Parietal lobe (tissue), 2 donors: ENCODE measurements around the gene MSANTD4. TPM values are rescaled to one million over a fixed set of nuclear protein-coding genes. Genes with fewer than 3 reads are reported as not detected.

Experiments
- small RNA-seq: library from RNA; depleted of rRNA; stranded (forward); fragments of <200 nt; gene quantifications from one replicate; pipeline ENCODE3, GENCODE V24; 2014; ENCODE audit warnings: low replicate concordance
- total RNA-seq: library from RNA; depleted of rRNA; stranded (reverse); fragments of >200 nt; gene quantifications from one replicate; pipeline ENCODE4 v1.2.3, GENCODE V29; 2014

MSANTD4 gene
- total RNA-seq: 68.9 TPM

DNA sequence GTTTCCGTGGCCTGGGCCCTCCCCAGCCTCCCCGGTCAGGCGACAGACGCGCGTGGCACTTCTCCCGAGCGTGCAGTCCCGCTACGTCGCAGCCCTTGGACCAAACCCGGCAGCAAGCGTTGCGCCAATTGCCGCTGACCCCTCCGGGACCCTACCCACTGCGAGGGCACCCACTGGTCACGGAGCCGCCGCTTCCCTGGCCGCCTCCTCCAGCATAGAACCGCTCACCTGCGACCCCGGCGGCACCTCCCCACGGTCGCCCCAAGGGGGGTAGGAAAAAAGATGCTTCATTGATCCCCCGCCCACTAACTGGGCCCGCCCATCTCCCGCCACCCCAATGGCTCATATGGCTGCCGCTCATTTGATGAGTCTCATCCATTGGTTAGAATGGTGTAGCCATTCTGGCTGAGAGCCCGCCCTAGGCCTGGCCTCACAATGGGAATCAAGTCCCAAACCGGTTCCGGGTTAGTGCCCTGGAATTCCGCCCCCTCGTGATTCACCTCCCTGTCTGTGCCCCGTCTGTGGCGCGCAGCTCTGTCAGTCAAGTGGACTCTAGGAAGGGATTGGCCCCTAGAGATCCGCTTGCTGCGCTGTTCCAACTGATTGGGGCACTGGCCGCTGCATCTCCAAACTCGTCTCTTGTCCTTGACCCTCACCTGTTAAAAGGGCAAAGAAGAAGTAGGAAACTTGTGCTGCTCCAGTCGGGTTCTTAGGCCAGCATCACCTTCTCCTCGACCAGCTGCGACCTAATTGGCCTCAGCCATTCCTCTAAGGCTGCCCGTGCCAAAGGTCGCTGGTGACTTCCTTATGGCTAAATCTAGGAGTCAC lies at the start of gene MSANTD4:
Gene MSANTD4, minus strand, starts transcription at position 274 of the 828 bp plus-strand sequence. CDS start 11,323 bp downstream, outside the sequence.

Small RNAs within 50 kb of the gene (small RNA-seq; reads per million reads assigned to genes)
- not detected for gene RNU6-277P

Other genes starting within 250 kb of the MSANTD4 start
- gene KBTBD3, start 55.1 kb upstream of the MSANTD4 start, total RNA-seq: 12.5 TPM
- 231 TPM for gene AASDHPPT, start 55.4 kb upstream of the MSANTD4 start, total RNA-seq